Ectodermal cell (in vitro differentiated cells): ENCODE data around the gene TNS3.

ENCODE experiments used
- H3K27ac ChIP-seq: 2 replicates; pipeline ENCODE4 v1.7.0; 2013; ENCODE audit warnings: mild to moderate bottlenecking, low read depth, low read length; ENCODE audit not compliant: insufficient read depth, poor library complexity, severe bottlenecking
- H3K27me3 ChIP-seq: 2 replicates; pipeline ENCODE4 v1.7.0; 2013; ENCODE audit warnings: mild to moderate bottlenecking, low read length; ENCODE audit not compliant: insufficient read depth, control insufficient read depth, poor library complexity, severe bottlenecking
- H3K36me3 ChIP-seq: one replicate; pipeline ENCODE4 v1.7.0; 2013; ENCODE audit warnings: low read length; ENCODE audit not compliant: control insufficient read depth, insufficient read depth
- H3K4me1 ChIP-seq: one replicate; pipeline ENCODE4 v1.7.0; 2013; ENCODE audit warnings: low read length; ENCODE audit not compliant: control insufficient read depth, insufficient read depth
- H3K4me3 ChIP-seq: 2 replicates; pipeline ENCODE4 v1.7.0; 2013; ENCODE audit warnings: low read depth, low read length, control low read depth; ENCODE audit not compliant: insufficient read depth
- H3K9me3 ChIP-seq: 2 replicates; pipeline ENCODE4 v1.7.0; 2013; ENCODE audit warnings: mild to moderate bottlenecking, low read length, moderate library complexity; ENCODE audit not compliant: control insufficient read depth
- WGBS, 2 experiments: methylation state at CpG; one replicate each; pipeline ENCODE4 v1.1.7; 2013; ENCODE audit warnings: missing lambda C conversion rate in 2 of 2; 5-methylcytosine and 5-hydroxymethylcytosine counted together

Gene TNS3

DNA sequence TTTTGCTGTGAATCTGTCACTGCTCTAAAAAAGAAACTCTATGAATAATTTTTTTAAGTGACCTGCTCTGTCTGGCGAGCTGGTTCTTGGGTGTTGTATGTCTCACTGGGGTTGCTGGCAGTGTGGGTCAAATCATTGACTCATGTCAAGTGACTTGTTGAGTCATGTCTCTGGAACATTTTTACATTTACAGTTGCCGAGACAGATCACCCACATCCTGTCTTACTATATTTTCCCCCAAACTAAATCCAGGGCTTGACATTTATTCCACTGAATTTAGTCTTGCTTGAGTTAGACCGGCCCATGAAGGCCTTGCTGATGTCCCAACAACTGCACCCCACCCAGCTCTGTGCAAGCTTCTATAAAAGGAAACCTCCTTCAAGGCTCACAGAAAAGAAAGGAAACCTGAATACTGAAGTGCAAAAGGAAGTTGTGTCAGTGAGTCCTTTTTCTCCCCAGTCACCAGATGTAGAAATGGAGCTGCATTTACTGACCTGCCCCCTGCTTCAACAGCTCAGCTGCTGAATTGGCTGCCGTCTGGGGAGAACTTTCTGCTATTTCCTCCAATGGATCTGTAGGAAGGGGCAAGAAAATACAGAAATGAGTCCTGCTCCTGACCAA lies 290.3 kb downstream of the TNS3 start:
- Histone ChIP-seq H3K27me3 (no peaks in the 10 kb centered on the region), H3K4me1 (no peaks in the 10 kb centered on the region), H3K27ac (no peak overlapping the region), H3K9me3 (no peaks in the 10 kb centered on the region), H3K4me3 (no peak overlapping the region), H3K36me3 (peaks cover 8% of the 10 kb centered on the region)
- 90 to 96% methylated on average over 4 of the region's 4 CpGs for WGBS, 2 experiments

DNA sequence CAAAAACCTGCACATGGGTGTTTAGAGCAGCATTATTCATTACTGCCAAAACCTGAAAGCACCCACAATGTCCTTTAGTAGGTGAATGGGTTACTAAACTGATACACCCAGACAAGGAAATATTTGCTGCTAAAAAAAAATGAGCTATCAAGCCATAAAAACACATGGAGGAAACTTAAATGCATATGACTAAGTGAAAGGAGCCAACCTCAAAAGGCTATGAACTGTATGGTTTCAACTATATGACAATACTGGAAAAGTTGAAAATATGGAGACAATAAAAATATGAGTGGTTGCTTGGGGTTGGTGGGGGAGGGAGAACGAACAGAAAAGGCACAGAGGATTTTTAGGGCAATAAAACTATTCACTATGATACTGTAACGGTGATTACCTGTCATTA lies 291.0 kb downstream of the TNS3 start:
- Histone ChIP-seq H3K9me3 (no peaks in the 10 kb centered on the region), H3K36me3 (peaks cover 8% of the 10 kb centered on the region), H3K4me3 (no peak overlapping the region), H3K4me1 (no peaks in the 10 kb centered on the region), H3K27ac (no peak overlapping the region), H3K27me3 (no peaks in the 10 kb centered on the region)
- 94% methylated on average over 2 of the region's 2 CpGs for WGBS, 2 experiments

DNA sequence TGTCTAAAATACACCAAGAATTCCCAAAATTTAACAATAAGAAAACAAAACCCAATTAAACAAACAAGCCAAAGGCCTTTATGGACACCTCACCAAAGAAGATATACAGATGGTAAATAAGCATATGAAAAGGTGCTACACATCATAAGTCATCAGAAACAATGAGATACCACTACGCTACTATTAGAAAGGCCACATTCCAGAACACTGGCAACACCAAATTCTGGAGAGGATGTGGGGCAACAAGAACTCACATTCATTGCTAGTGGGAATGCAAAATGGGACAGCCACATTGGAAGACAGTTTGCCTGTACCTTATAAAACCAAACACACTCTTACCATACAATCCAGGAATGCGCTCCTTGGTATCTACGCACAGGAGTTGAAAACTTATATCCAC lies 291.4 kb downstream of the TNS3 start:
- H3K4me1 ChIP-seq: no peaks in the 10 kb centered on the region
- H3K4me3 ChIP-seq: no peak overlapping the region
- 92 to 96% methylated on average over 3 of the region's 3 CpGs for WGBS, 2 experiments
- peaks cover 8% of the 10 kb centered on the region for H3K36me3 ChIP-seq
- H3K9me3 ChIP-seq: no peaks in the 10 kb centered on the region
- no peak overlapping the region for H3K27ac ChIP-seq
- no peaks in the 10 kb centered on the region for H3K27me3 ChIP-seq

GRCh38 chr7:47288060-47288459 lies 293.9 kb downstream of the TNS3 start:
- peaks cover 14% of the 10 kb centered on the region for H3K36me3 ChIP-seq
- WGBS, 2 experiments: 96 to 97% methylated on average over 6 of the region's 6 CpGs
- no peak overlapping the region for H3K27ac ChIP-seq

GRCh38 chr7:47285860-47286491 lies 295.9 kb downstream of the TNS3 start:
- Histone ChIP-seq H3K27me3 (no peaks in the 10 kb centered on the region), H3K4me1 (no peaks in the 10 kb centered on the region), H3K36me3 (peaks cover 27% of the 10 kb centered on the region), H3K4me3 (no peak overlapping the region), H3K9me3 (no peaks in the 10 kb centered on the region), H3K27ac (no peak overlapping the region)
- 93 to 95% methylated on average over 9 of the region's 9 CpGs for WGBS, 2 experiments

More at GRCh38 chr7:47288060-47288459, 293.9 kb downstream of the TNS3 start:
- H3K4me1 ChIP-seq: no peaks in the 10 kb centered on the region
- no peaks in the 10 kb centered on the region for H3K9me3 ChIP-seq
- no peaks in the 10 kb centered on the region for H3K27me3 ChIP-seq
- H3K4me3 ChIP-seq: no peak overlapping the region

- Histone ChIP-seq H3K27me3 (no peaks in the 10 kb centered on the region), H3K36me3 (peaks cover 31% of the 10 kb centered on the region), H3K9me3 (no peaks in the 10 kb centered on the region), H3K27ac (no peak overlapping the region), H3K4me1 (no peaks in the 10 kb centered on the region), H3K4me3 (no peak overlapping the region)
- WGBS, 2 experiments: 94 to 97% methylated on average over 11 of the region's 11 CpGs
These were observed 296.9 kb downstream of the TNS3 start for GRCh38 chr7:47284691-47285635.

DNA sequence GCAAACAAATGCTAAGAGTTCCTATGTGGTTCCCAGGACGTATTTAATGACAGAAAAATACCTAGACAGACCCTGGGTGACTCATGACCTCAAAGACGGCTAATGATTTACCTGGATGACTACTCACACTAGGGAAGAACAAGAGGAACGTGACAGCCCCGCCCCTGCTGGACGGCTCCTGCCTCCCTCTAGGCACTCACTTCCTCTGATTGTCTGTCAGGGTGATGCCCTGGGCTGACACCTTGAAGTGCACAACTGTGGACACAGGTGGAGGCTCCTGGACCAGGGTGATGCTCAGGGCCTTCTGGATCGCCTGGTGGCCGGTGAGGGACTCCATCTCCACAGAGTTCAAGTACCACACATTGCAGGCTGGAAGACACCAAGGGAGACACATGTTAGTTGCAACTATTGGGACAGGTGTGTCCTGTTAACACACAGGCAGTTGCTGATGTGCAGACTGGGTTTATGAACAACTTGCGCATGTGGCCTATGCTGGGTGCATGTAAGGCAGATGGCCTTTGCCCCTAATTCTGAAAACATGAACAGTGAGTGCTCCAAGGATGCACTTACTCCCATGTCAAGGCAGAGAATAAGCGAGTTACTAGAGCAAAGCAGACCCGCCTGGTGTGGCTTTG lies 298.3 kb downstream of the TNS3 start:
- no peaks in the 10 kb centered on the region for H3K9me3 ChIP-seq
- H3K4me3 ChIP-seq: no peak overlapping the region
- peaks cover 31% of the 10 kb centered on the region for H3K36me3 ChIP-seq
- no peak overlapping the region for H3K27ac ChIP-seq
- H3K4me1 ChIP-seq: no peaks in the 10 kb centered on the region
- 93 to 95% methylated on average over 10 of the region's 10 CpGs for WGBS, 2 experiments
- H3K27me3 ChIP-seq: no peaks in the 10 kb centered on the region

- no peak overlapping the region for H3K27ac ChIP-seq
- no peaks in the 10 kb centered on the region for H3K9me3 ChIP-seq
- no peak overlapping the region for H3K4me3 ChIP-seq
- no peaks in the 10 kb centered on the region for H3K4me1 ChIP-seq
- H3K27me3 ChIP-seq: no peaks in the 10 kb centered on the region
- peaks cover 31% of the 10 kb centered on the region for H3K36me3 ChIP-seq
- 95 to 96% methylated on average over 7 to 9 of the region's 9 CpGs for WGBS, 2 experiments
These were observed 299.0 kb downstream of the TNS3 start for GRCh38 chr7:47282790-47283496.

- Histone ChIP-seq H3K4me3 (no peak overlapping the region), H3K27ac (no peak overlapping the region), H3K36me3 (peaks cover 39% of the 10 kb centered on the region), H3K4me1 (no peaks in the 10 kb centered on the region), H3K9me3 (no peaks in the 10 kb centered on the region), H3K27me3 (no peaks in the 10 kb centered on the region)
- WGBS, 2 experiments: 94 to 96% methylated on average over 7 of the region's 7 CpGs
These were observed 299.8 kb downstream of the TNS3 start for GRCh38 chr7:47281966-47282643.
